ENCODE data around the gene LMTK3. TPM values are rescaled to one million over a fixed set of nuclear protein-coding genes. Genes with fewer than 3 reads are reported as not detected.

The LMTK3 gene
- total and polyA plus RNA-seq, 2 of the 13 experiments (the other 11 are each of a cell fraction or from before 2014, with no cell fraction given): 0.18 to 0.29 TPM

DNA sequence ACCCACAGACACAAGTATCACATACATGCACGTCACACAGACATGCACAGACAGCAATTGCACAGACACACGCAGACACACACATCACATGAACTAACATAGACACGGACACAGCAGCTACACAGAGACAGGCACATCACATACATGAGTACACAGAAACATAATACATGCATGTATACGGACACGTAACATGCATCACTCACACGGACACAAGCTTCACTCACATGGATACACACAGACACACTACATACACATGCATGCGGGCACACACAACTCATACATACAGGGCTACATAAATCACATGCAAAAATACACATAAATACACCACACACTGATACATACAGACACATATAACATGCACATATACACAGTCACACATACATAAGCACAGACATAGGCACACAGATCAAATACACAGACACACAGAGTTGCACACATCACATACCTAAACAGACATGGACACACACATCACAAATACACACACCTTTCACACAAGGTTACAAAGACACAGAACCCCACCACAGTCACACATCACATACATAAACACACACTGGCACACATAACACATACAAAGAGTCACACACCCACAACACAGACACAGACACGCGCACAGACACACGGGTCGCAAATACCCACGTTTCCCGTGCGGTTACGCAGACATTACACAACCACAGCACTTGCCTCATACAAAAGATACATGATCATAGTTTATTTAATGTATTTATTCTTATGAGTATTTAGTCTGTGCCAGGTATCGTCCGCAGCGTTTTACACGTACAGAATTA lies 1.1 kb upstream of the LMTK3 start (continued):
- TF ChIP-seq, protein P1, sequence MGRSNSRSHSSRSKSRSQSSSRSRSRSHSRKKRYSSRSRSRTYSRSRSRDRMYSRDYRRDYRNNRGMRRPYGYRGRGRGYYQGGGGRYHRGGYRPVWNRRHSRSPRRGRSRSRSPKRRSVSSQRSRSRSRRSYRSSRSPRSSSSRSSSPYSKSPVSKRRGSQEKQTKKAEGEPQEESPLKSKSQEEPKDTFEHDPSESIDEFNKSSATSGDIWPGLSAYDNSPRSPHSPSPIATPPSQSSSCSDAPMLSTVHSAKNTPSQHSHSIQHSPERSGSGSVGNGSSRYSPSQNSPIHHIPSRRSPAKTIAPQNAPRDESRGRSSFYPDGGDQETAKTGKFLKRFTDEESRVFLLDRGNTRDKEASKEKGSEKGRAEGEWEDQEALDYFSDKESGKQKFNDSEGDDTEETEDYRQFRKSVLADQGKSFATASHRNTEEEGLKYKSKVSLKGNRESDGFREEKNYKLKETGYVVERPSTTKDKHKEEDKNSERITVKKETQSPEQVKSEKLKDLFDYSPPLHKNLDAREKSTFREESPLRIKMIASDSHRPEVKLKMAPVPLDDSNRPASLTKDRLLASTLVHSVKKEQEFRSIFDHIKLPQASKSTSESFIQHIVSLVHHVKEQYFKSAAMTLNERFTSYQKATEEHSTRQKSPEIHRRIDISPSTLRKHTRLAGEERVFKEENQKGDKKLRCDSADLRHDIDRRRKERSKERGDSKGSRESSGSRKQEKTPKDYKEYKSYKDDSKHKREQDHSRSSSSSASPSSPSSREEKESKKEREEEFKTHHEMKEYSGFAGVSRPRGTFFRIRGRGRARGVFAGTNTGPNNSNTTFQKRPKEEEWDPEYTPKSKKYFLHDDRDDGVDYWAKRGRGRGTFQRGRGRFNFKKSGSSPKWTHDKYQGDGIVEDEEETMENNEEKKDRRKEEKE (IDR thresholded peaks at IDR 0.05): no peak

DNA sequence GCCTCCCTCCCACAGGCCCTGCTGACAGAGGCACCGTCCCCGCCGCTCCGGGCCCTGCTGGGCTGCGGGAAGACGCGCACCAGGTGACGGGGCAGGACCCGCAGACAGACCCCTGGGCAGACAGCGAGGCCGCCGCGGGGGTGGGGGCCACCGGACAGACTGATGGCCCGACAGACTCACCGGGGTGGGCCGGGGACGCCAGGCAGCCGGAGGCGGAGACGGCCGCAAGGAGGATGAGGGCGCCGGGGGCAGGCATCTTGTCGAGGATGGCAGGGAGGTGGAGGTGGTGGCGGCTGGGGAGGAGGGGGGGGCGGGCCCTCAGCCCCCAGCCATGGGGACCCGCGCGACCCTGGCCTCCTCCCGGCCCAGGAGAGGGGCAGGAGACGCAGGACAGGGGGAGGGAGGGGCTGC lies 309 bp downstream of the LMTK3 start:
- WGBS (ENCODE audit: low lambda C conversion rate): 7% methylated on average over 11 of the region's 32 CpGs
- Histone ChIP-seq H3K4me1 (ENCODE audit: insufficient read depth, low read length) (peaks cover 21% of the 10 kb centered on the region), H3K4me2 (ENCODE audit: low read depth, low read length) (no peak overlapping the region), H2AFZ (ENCODE audit: low read length) (no peak overlapping the region), H3K4me3 (replicated peaks in 1 of 3; ENCODE audit: insufficient read depth in 1 of 3, low read depth in 2 of 3, low read length in 3 of 3) (no peak overlapping the region), H3K27me3 (ENCODE audit: control insufficient read depth in 1 of 2, insufficient read depth in 2 of 2, low read length in 2 of 2) (peaks cover 7 to 39% of the 10 kb centered on the region in 2 experiments; a peak in 4 of 5 replicates), H4K20me1 (ENCODE audit: insufficient read depth, low read length) (no peaks in the 10 kb centered on the region), H3K27ac (ENCODE audit: extremely low read length, insufficient read depth, low read length) (no peak overlapping the region), H3K9ac (ENCODE audit: insufficient read depth, low read depth, low read length) (no peak overlapping the region), H3K79me2 (ENCODE audit: insufficient read depth, low read length) (no peaks in the 10 kb centered on the region), H3K36me3 (replicated peaks in 1 of 2; ENCODE audit: control insufficient read depth in 1 of 2, insufficient read depth in 2 of 2, low read length in 2 of 2) (no peaks in the 10 kb centered on the region), H3K9me3 (ENCODE audit: low read length) (no peaks in the 10 kb centered on the region)
- intact Hi-C loops (cut with micrococcal nuclease; ENCODE audit: unreplicated experiment) (no loop called here), in situ Hi-C loops (cut with HindIII; ENCODE audit: extremely low pct_ligation_motif_present, low pct_unique_long_range_greater_than_20kb) (no loop called here)
- ATAC-seq (no peak), DNase-seq (ENCODE audit: low spot score) (no peak), FAIRE-seq (no peak)
- BruUV-seq (replicated peaks): no TSS peak
- POLR2A ChIA-PET: no interaction called here
- TF ChIP-seq ELF4 (CRISPR knock-in tag; IDR thresholded peaks at IDR 0.05; ENCODE audit: borderline replicate concordance) (no peak), HNF4G (IDR thresholded peaks at IDR 0.05; ENCODE audit: borderline replicate concordance, low read depth, low read length) (no peak), HNF4G (CRISPR knock-in tag; IDR thresholded peaks at IDR 0.05; ENCODE audit: borderline replicate concordance, low read depth) (no peak), TCF7 (IDR thresholded peaks at IDR 0.05; ENCODE audit: low read depth) (no peak), MATR3 (CRISPR knock-in tag; IDR thresholded peaks at IDR 0.05) (no peak), ARID2 (CRISPR knock-in tag; IDR thresholded peaks at IDR 0.05; ENCODE audit: borderline replicate concordance) (no peak), ZNF451 (CRISPR knock-in tag; IDR thresholded peaks at IDR 0.05) (no peak)
- TF ChIP-seq, protein P2, sequence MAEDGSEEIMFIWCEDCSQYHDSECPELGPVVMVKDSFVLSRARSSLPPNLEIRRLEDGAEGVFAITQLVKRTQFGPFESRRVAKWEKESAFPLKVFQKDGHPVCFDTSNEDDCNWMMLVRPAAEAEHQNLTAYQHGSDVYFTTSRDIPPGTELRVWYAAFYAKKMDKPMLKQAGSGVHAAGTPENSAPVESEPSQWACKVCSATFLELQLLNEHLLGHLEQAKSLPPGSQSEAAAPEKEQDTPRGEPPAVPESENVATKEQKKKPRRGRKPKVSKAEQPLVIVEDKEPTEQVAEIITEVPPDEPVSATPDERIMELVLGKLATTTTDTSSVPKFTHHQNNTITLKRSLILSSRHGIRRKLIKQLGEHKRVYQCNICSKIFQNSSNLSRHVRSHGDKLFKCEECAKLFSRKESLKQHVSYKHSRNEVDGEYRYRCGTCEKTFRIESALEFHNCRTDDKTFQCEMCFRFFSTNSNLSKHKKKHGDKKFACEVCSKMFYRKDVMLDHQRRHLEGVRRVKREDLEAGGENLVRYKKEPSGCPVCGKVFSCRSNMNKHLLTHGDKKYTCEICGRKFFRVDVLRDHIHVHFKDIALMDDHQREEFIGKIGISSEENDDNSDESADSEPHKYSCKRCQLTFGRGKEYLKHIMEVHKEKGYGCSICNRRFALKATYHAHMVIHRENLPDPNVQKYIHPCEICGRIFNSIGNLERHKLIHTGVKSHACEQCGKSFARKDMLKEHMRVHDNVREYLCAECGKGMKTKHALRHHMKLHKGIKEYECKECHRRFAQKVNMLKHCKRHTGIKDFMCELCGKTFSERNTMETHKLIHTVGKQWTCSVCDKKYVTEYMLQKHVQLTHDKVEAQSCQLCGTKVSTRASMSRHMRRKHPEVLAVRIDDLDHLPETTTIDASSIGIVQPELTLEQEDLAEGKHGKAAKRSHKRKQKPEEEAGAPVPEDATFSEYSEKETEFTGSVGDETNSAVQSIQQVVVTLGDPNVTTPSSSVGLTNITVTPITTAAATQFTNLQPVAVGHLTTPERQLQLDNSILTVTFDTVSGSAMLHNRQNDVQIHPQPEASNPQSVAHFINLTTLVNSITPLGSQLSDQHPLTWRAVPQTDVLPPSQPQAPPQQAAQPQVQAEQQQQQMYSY (CRISPR knock-in tag; IDR thresholded peaks at IDR 0.05): no peak
- TF ChIP-seq, protein P3, sequence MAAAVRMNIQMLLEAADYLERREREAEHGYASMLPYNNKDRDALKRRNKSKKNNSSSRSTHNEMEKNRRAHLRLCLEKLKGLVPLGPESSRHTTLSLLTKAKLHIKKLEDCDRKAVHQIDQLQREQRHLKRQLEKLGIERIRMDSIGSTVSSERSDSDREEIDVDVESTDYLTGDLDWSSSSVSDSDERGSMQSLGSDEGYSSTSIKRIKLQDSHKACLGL (CRISPR knock-in tag; IDR thresholded peaks at IDR 0.05): no peak
- CTCF ChIA-PET (ENCODE audit: low intra/inter-chr PET ratio, low total read pairs): no interaction called here

Measured in HepG2 (cell line).